Testis (tissue), 3 donors: Measurements from ENCODE around the gene DHX57. TPM values are rescaled to one million over a fixed set of nuclear protein-coding genes. Genes with fewer than 3 reads are reported as not detected.

Experiments
- DNase-seq: peaks from one replicate; pipeline ENCODE4 v3.0.0-alpha.2; 2019
- H3K27ac ChIP-seq, 2 donors: fragments of 200-600 bp; sonication (generic); one replicate each; pipeline ENCODE4 v1.5.1; 2019
- H3K27me3 ChIP-seq: fragments of 200-600 bp; sonication (generic); one replicate; pipeline ENCODE4 v1.5.1; 2019
- H3K36me3 ChIP-seq: fragments of 200-600 bp; sonication (generic); one replicate; pipeline ENCODE4 v1.5.1; 2017; ENCODE audit warnings: low read depth; ENCODE audit errors: missing control alignments
- H3K4me1 ChIP-seq: fragments of 200-600 bp; sonication (generic); one replicate; pipeline ENCODE4 v1.5.1; 2019
- H3K4me3 ChIP-seq, 2 donors: fragments of 200-600 bp; sonication (generic); one replicate each; pipeline ENCODE4 v1.5.1; 2017 to 2019
- H3K9me3 ChIP-seq: fragments of 200-600 bp; sonication (generic); one replicate; pipeline ENCODE4 v1.5.1; 2017
- POLR2A ChIP-seq: fragments of 450-650 bp; IDR thresholded peaks from one replicate; pipeline ENCODE4 v1.6.1; 2017; ENCODE audit warnings: antibody characterized with exemption, mild to moderate bottlenecking, moderate library complexity
- WGBS, 2 donors: methylation state at CpG; one replicate each; pipeline ENCODE4 v1.1.5; 2018; 5-methylcytosine and 5-hydroxymethylcytosine counted together
- intact Hi-C: fragments of 100-400 bp; cut with DNase I; formaldehyde crosslinking; loops from one replicate; pipeline ENCODE4 v1.15.1; 2023; ENCODE audit warnings: low total_unique reads
- polyA plus RNA-seq: library from polyadenylated mRNA; stranded (reverse); fragments of 350-450 nt; fragmentation: Illumina TruSeq; extraction: RNeasy Lipid Tissue Mini Kit (QIAGEN cat#74804); gene quantifications from one replicate; pipeline ENCODE4 v1.2.3, GENCODE V29; 2014; ENCODE audit warnings: low read depth, low replicate concordance; ENCODE audit not compliant: insufficient read depth
- total RNA-seq, 2 donors: library from RNA; depleted of rRNA; stranded (reverse); fragments of >200 nt; gene quantifications; one replicate each; pipeline ENCODE4 v1.2.3, GENCODE V29; 2016
- TF ChIP-seq, protein P1 (sequence below), 3 experiments: fragments of 450-650 bp in 2 of 3; fragments of 200-600 bp in 1 of 3; sonication (generic) in 1 of 3; IDR thresholded peaks; one replicate each; pipeline ENCODE4 v1.5.1; 2016 to 2019; ENCODE audit warnings: antibody characterized with exemption in 3 of 3, mild to moderate bottlenecking in 2 of 3, moderate library complexity in 1 of 3

DHX57 gene
- total and polyA plus RNA-seq, 3 donors from 2014 or later: 36.8 to 74.2 (median 63.7) TPM

GRCh38 chr2:38808677-38809076 is 67.1 kb downstream of the DHX57 start:
- no peak for DNase-seq
- H3K4me3 ChIP-seq: no peak overlapping the region
- H3K4me1 ChIP-seq: no peaks in the 10 kb centered on the region
- no peaks in the 10 kb centered on the region for H3K27me3 ChIP-seq
- 95 to 97% methylated on average over 1 of the region's 1 CpG for WGBS, 2 donors
- TF ChIP-seq, protein P1, sequence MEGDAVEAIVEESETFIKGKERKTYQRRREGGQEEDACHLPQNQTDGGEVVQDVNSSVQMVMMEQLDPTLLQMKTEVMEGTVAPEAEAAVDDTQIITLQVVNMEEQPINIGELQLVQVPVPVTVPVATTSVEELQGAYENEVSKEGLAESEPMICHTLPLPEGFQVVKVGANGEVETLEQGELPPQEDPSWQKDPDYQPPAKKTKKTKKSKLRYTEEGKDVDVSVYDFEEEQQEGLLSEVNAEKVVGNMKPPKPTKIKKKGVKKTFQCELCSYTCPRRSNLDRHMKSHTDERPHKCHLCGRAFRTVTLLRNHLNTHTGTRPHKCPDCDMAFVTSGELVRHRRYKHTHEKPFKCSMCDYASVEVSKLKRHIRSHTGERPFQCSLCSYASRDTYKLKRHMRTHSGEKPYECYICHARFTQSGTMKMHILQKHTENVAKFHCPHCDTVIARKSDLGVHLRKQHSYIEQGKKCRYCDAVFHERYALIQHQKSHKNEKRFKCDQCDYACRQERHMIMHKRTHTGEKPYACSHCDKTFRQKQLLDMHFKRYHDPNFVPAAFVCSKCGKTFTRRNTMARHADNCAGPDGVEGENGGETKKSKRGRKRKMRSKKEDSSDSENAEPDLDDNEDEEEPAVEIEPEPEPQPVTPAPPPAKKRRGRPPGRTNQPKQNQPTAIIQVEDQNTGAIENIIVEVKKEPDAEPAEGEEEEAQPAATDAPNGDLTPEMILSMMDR (IDR thresholded peaks at IDR 0.05): no peak
- no peak for TF ChIP-seq POLR2A
- H3K36me3 ChIP-seq: no peaks in the 10 kb centered on the region
- no peak overlapping the region for H3K27ac ChIP-seq
- no peaks in the 10 kb centered on the region for H3K9me3 ChIP-seq
- intact Hi-C loops: no loop called here

- H3K36me3 ChIP-seq: no peaks in the 10 kb centered on the region
- no peak overlapping the region for H3K27ac ChIP-seq
These were observed 69.0 kb downstream of the DHX57 start for GRCh38 chr2:38806733-38807059.

GRCh38 chr2:38806015-38806732 is 69.6 kb downstream of the DHX57 start:
- intact Hi-C loops: no loop called here
- Histone ChIP-seq H3K27me3 (no peaks in the 10 kb centered on the region), H3K4me3 (no peak overlapping the region), H3K4me1 (no peaks in the 10 kb centered on the region), H3K27ac (no peak overlapping the region), H3K36me3 (no peaks in the 10 kb centered on the region), H3K9me3 (no peaks in the 10 kb centered on the region)
- no peak for DNase-seq
- TF ChIP-seq POLR2A: no peak
- TF ChIP-seq, protein P1 (IDR thresholded peaks at IDR 0.05): no peak
- 84 to 85% methylated on average over 2 of the region's 2 CpGs for WGBS, 2 donors

More at GRCh38 chr2:38806733-38807059, 69.0 kb downstream of the DHX57 start:
- TF ChIP-seq POLR2A: no peak
- TF ChIP-seq, protein P1 (IDR thresholded peaks at IDR 0.05): no peak
- Histone ChIP-seq H3K4me3 (no peak overlapping the region), H3K4me1 (no peaks in the 10 kb centered on the region), H3K9me3 (no peaks in the 10 kb centered on the region), H3K27me3 (no peaks in the 10 kb centered on the region)
- DNase-seq: no peak
- intact Hi-C loops: no loop called here

GRCh38 chr2:38797953-38798352 is 77.8 kb downstream of the DHX57 start:
- no peak for DNase-seq

More at GRCh38 chr2:38797953-38798352, 77.8 kb downstream of the DHX57 start:
- WGBS, 2 donors: 88 to 92% methylated on average over 3 of the region's 3 CpGs
- Histone ChIP-seq H3K27ac (no peak overlapping the region), H3K9me3 (no peaks in the 10 kb centered on the region), H3K27me3 (no peaks in the 10 kb centered on the region), H3K4me3 (no peak overlapping the region), H3K36me3 (no peaks in the 10 kb centered on the region), H3K4me1 (no peaks in the 10 kb centered on the region)
- TF ChIP-seq POLR2A: no peak
- TF ChIP-seq, protein P1 (IDR thresholded peaks at IDR 0.05): no peak
- intact Hi-C loops: no loop called here
